HFFc6 (cell line): ENCODE results near the gene TECR. TPM values are rescaled to one million over a fixed set of nuclear protein-coding genes. Genes with fewer than 3 reads are reported as not detected.
"Not testable (repeated sequence)": the region's sequence is repeated elsewhere in the genome, so short reads cannot be mapped to it uniquely, and the experiment has no call there.

ENCODE experiments used
- DNase-seq: peaks from one replicate; pipeline ENCODE4 v3.0.0-alpha.2; 2018
- H3K27ac Mint-ChIP-seq: 2 replicates; pipeline ENCODE4 v1.8.0; 2020; ENCODE audit warnings: mild to moderate bottlenecking, mixed read lengths
- H3K27me3 Mint-ChIP-seq: 2 replicates; pipeline ENCODE4 v1.8.0; 2021; ENCODE audit warnings: mild to moderate bottlenecking, moderate library complexity, mixed read lengths; ENCODE audit not compliant: insufficient read depth
- H3K36me3 Mint-ChIP-seq: 2 replicates; pipeline ENCODE4 v1.8.0; 2021; ENCODE audit warnings: low read depth, mixed read lengths
- H3K4me1 Mint-ChIP-seq: 2 replicates; pipeline ENCODE4 v1.8.0; 2020; ENCODE audit warnings: low read depth, mixed read lengths
- H3K4me3 Mint-ChIP-seq: 2 replicates; pipeline ENCODE4 v1.8.0; 2020; ENCODE audit warnings: mild to moderate bottlenecking, moderate library complexity, mixed read lengths
- H3K9me3 Mint-ChIP-seq: 2 replicates; pipeline ENCODE4 v1.8.0; 2020; ENCODE audit warnings: mild to moderate bottlenecking, mixed read lengths
- total RNA-seq, 6 experiments: library from RNA; stranded (reverse); fragmentation: NEBNext Ultra II Directional; extraction: Animal tissue kit (Norgen Biotek cat#: 25700); gene quantifications; 2 replicates in 1 of 6; 3 replicates in 5 of 6; pipeline ENCODE4 v1.2.3, GENCODE V29; 2021
- TF ChIP-seq, protein P1 (sequence below): fragments of 200-600 bp; sonication (generic); IDR thresholded peaks from 2 replicates; pipeline ENCODE4 v1.5.0; 2021; ENCODE audit warnings: antibody characterized with exemption, mild to moderate bottlenecking

TECR gene
- total RNA-seq, 6 experiments from 2014 or later = 101 to 132 (median 118) TPM

GRCh38 chr19:14562660-14563589 is 33.5 kb downstream of the TECR start:
- Mint-ChIP-seq H3K36me3 (no peaks in the 10 kb centered on the region), H3K27me3 (no peaks in the 10 kb centered on the region; the same call in 1 of the 2 replicates), H3K9me3 (no peaks in the 10 kb centered on the region), H3K4me3 (no peak overlapping the region), H3K4me1 (no peaks in the 10 kb centered on the region), H3K27ac (no peak overlapping the region)
- DNase-seq = no peak
- TF ChIP-seq, protein P1, sequence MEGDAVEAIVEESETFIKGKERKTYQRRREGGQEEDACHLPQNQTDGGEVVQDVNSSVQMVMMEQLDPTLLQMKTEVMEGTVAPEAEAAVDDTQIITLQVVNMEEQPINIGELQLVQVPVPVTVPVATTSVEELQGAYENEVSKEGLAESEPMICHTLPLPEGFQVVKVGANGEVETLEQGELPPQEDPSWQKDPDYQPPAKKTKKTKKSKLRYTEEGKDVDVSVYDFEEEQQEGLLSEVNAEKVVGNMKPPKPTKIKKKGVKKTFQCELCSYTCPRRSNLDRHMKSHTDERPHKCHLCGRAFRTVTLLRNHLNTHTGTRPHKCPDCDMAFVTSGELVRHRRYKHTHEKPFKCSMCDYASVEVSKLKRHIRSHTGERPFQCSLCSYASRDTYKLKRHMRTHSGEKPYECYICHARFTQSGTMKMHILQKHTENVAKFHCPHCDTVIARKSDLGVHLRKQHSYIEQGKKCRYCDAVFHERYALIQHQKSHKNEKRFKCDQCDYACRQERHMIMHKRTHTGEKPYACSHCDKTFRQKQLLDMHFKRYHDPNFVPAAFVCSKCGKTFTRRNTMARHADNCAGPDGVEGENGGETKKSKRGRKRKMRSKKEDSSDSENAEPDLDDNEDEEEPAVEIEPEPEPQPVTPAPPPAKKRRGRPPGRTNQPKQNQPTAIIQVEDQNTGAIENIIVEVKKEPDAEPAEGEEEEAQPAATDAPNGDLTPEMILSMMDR = no peak

DNA sequence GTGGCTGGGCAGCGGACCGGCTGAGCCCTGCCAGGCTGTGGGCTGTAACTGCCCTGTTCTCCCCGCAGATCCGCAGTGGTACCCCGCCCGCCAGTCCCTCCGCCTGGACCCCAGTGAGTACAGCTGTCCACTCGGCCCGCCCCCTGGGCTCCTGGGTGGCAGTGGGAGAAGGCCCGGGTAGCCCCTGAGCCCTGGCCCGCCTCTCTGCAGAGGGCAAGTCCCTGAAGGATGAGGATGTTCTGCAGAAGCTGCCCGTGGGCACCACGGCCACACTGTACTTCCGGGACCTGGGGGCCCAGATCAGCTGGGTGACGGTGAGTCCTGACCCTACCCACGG is 34.2 kb downstream of the TECR start:
- H3K9me3 Mint-ChIP-seq = no peaks in the 10 kb centered on the region
- no peaks in the 10 kb centered on the region; the same call in 1 of the 2 replicates for H3K27me3 Mint-ChIP-seq
- no peak overlapping the region for H3K4me3 Mint-ChIP-seq

DNA sequence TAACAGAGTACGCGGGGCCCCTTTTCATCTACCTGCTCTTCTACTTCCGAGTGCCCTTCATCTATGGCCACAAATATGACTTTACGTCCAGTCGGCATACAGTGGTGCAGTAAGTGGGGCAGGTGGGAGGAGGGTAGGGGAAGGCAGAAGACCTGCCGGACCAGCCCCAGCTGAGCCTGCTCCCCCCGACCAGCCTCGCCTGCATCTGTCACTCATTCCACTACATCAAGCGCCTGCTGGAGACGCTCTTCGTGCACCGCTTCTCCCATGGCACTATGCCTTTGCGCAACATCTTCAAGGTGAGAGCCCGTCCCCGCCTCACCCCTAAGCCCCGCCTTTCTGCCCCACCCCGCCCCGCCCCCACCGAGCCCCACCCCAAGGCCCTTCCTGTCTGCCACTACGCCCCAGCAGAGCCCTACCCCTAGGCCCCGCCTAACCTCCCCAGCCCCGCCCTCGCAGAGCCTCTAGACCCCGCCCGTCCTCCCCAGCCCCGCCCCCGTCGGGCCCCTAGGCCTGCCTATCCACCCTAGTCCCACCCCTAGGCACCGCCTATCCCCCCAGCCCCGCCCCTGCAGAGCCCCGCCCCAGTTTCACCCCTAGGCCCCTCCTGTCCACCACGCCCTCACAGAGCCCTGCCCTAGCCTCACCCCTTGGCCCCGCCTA is 34.7 kb downstream of the TECR start:
- no peak for DNase-seq
- H3K27ac Mint-ChIP-seq = no peak overlapping the region
- no peaks in the 10 kb centered on the region for H3K4me1 Mint-ChIP-seq
- H3K9me3 Mint-ChIP-seq = no peaks in the 10 kb centered on the region
- TF ChIP-seq, protein P1 = no peak
- no peak overlapping the region for H3K4me3 Mint-ChIP-seq
- H3K36me3 Mint-ChIP-seq = no peaks in the 10 kb centered on the region
- no peaks in the 10 kb centered on the region; the same call in 1 of the 2 replicates for H3K27me3 Mint-ChIP-seq

More for the DNA sequence above, 34.2 kb downstream of the TECR start:
- H3K36me3 Mint-ChIP-seq = no peaks in the 10 kb centered on the region
- TF ChIP-seq, protein P1 = no peak
- H3K4me1 Mint-ChIP-seq = no peaks in the 10 kb centered on the region
- DNase-seq = no peak
- H3K27ac Mint-ChIP-seq = no peak overlapping the region

DNA sequence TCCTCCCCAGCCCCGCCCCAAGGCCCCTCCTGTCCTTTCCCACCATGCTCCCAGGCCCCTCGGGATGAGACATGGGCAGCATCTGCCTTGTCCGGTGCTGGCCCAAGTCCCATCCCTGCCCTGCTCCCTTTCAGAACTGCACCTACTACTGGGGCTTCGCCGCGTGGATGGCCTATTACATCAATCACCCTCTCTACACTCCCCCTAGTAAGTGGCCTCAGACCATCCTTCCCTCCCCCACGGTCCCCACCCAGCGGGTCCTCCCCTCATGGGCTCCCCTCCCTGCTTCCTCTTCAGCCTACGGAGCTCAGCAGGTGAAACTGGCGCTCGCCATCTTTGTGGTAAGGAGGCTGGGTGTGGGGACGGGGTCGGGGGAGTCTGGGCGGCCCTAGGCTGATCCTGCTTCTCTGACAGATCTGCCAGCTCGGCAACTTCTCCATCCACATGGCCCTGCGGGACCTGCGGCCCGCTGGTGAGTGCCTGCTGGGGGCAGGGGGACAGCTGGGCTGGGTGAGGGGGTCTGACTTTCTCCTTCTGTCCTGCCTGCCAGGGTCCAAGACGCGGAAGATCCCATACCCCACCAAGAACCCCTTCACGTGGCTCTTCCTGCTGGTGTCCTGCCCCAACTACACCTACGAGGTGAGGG is 35.4 kb downstream of the TECR start:
- DNase-seq, H3K27me3 Mint-ChIP-seq, H3K27ac Mint-ChIP-seq, H3K9me3 Mint-ChIP-seq, H3K36me3 Mint-ChIP-seq, H3K4me1 Mint-ChIP-seq, H3K4me3 Mint-ChIP-seq: not testable (repeated sequence)

- TF ChIP-seq, protein P1 = no peak
- DNase-seq = no peak
- no peaks in the 10 kb centered on the region for H3K27me3 Mint-ChIP-seq
- H3K9me3 Mint-ChIP-seq = no peaks in the 10 kb centered on the region
- H3K4me3 Mint-ChIP-seq = no peak overlapping the region
- no peak overlapping the region for H3K27ac Mint-ChIP-seq
- H3K4me1 Mint-ChIP-seq = no peaks in the 10 kb centered on the region
- H3K36me3 Mint-ChIP-seq = no peaks in the 10 kb centered on the region
These were observed 35.9 kb downstream of the TECR start for GRCh38 chr19:14565298-14565679.
